SIG-M5 (cell line): ENCODE results near the gene NOA1.
A peak's percentile ranks its signal among the peaks of the same experiment; 100 is the strongest.
"Not testable (repeated sequence)": the region's sequence is repeated elsewhere in the genome, so short reads cannot be mapped to it uniquely, and the experiment has no call there.

Experiments
- DNase-seq: peaks from one replicate; lab custom pipeline; 2025; lab: John Stamatoyannopoulos, UW

Gene NOA1

DNA sequence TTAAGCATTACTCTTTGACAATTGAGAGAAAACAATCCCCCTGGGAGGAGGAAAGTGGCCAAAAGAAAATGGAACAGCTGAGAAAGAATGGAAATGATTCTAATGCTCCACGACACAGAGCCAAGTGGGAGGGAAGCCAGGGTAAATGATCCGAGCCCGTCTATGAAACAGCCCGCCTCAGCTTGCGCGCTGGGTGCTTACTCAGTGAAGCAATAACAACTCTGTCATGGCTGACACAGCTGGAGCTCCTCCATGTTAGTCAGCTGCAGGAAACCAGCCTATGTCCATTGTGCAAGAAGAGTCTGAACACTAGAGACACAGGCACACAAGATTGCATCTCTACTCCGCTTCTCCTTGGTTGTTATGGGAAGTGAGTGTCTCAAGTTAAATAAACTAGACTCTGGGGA is 19.3 kb downstream of the NOA1 start:
- peak; percentile 93 for DNase-seq

DNA sequence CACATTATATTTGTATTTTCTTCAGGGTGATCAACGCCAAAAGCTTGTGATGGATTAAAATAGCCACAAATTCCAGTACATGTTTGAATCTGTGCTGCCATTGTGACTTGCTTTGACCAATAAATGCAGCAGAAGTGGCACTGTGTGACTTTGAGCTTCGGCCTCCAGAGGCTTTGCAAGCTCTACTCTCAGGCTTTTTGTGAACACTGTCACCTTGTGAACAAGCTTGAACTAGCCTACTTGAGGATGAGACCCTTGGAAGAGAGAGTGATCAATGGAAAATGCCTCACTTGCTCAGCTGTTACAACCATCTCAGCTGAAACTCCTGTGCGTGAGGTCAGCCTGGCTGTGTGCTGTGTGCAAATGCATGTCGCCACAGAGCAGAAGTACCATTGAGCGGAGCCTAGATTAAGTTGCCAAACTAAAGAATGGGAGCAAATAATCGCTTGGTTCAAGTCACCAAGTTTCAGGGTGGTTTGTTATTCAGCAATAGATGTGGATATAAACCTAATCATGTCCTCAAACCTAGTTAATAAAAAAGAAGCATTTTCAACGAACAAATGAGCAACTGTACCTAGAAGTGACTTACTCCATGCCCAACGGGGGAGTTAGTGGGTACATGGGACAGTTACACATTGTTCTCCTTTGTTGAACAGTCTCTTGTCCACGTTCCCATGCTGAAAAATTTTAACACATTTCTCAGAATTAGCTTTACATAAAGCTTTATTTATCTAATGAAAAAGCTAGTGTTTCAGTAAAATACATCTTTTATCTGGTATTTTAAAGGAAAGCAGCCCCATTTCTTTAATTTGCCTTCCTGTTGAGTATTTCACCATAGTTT is 23.5 kb downstream of the NOA1 start:
- DNase-seq, result no peak

GRCh38 chr4:56941403-56941802 is 36.0 kb downstream of the NOA1 start:
- no peak for DNase-seq

DNA sequence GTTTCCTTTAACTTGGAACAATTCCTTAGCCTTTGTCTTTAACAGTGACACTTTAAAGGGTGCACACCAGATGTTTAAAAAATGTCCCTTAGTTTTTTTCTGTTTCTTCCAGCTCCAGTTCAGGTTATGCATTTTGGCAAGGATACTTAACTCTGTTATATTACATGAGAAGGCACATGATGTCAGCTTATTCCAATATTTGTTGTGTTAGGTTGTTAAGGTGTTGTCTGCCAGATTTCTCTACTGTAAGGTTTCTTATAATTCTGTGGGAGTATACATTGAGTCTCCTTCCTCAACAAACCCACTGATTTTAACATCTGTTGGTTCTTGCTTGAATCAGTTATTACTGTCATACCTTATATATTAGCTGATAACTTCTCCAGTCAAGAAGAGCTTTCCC is 36.4 kb downstream of the NOA1 start:
- DNase-seq, result no peak

- DNase-seq, result no peak
Measured at GRCh38 chr4:56940403-56940802, 37.0 kb downstream of the NOA1 start.

DNA sequence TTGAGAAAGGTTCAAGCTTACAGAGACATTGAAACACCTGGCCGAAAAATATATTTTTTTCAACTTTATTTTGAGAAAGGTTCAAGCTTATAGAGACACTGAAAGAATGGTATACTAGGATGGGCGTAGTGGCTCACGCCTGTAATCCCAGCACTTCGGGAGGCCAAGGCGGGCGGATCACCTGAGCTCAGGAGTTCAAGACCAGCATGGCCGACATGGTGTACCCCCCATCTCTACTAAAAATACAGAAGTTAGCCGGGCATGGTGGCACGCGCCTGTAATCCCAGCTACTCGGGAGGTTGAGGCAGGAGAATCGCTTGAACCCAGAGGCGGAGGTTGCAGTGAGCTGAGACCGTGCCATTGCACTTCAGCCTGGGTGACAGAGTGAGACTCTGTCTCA is 37.6 kb downstream of the NOA1 start:
- DNase-seq, result not testable (repeated sequence)

GRCh38 chr4:56937262-56937661 is 40.1 kb downstream of the NOA1 start:
- DNase-seq, result no peak

GRCh38 chr4:56931924-56932323 is 45.5 kb downstream of the NOA1 start:
- no peak for DNase-seq

GRCh38 chr4:56930638-56931037 is 46.8 kb downstream of the NOA1 start:
- DNase-seq, result no peak

DNA sequence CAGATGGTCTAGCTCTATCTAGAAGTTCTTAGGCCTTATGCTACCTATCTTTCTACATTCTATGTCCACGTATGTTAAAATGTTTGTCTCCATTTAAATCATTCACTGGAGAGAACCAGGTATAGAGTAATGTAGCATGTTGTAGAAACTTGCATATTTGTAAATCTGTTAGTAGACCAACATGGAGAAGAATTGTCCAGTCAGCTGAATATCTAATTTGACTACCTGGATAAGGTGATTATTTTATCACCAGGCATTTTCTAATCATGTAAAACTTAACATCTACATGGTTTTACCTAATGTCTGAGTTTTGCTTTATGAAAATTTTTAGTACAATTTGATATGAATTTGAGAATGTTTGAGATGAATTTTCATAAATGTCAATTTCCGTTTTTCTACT is 50.2 kb downstream of the NOA1 start:
- no peak for DNase-seq

DNA sequence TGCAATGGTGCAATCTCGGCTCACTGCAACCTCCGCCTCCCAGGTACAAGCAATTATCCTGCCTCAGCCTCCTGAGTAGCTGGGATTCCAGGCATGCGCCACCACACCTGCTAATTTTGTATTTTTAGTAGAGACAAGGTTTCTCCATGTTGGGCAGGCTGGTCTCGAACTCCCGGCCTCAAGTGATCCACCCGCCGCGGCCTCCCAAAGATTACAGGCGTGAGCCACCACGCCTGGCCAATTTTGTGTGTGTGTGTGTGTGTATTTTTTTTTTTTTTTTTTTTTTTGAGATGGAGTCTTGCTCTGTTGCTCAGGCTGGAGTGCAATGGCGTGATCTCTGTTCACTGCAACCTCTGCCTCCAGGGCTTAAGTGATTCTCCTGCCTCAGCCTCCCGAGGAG is 62.4 kb downstream of the NOA1 start:
- DNase-seq, result not testable (repeated sequence)

DNA sequence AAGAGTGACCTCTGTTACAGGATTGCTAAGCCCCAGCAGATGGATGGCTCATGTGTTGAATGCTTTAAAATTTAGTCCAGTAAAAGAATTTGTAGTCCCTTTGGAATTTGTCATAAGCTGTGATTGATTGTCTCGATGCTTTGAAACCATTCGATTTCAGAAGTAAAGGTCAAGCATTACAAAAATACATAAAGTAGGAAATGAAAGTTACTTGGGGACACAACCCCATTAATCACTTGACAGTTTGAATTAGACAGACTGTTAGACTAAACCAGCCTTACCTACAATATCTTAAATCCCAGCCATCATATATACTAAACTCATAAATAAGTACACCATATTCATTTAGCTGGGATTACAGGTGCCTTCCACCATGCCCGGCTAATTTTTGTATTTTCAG is 63.1 kb downstream of the NOA1 start:
- DNase-seq, result no peak
